Prostate gland (tissue), 2 donors: ENCODE data around the gene SLC51B.

ENCODE experiments used
- POLR2A ChIP-seq: fragments of 450-650 bp; IDR thresholded peaks from one replicate; pipeline ENCODE4 v1.6.1; 2016; ENCODE audit warnings: antibody characterized with exemption, mild to moderate bottlenecking
- TF ChIP-seq, protein P1 (sequence below), 4 experiments: fragments of 200-600 bp in 2 of 4; fragments of 450-650 bp in 2 of 4; sonication (generic) in 2 of 4; IDR thresholded peaks; 1 replicate in 3 of 4; 2 replicates in 1 of 4; pipeline ENCODE4 v1.5.1; 2016 to 2019; ENCODE audit warnings: antibody characterized with exemption in 4 of 4, mild to moderate bottlenecking in 2 of 4, moderate library complexity in 2 of 4

DNA sequence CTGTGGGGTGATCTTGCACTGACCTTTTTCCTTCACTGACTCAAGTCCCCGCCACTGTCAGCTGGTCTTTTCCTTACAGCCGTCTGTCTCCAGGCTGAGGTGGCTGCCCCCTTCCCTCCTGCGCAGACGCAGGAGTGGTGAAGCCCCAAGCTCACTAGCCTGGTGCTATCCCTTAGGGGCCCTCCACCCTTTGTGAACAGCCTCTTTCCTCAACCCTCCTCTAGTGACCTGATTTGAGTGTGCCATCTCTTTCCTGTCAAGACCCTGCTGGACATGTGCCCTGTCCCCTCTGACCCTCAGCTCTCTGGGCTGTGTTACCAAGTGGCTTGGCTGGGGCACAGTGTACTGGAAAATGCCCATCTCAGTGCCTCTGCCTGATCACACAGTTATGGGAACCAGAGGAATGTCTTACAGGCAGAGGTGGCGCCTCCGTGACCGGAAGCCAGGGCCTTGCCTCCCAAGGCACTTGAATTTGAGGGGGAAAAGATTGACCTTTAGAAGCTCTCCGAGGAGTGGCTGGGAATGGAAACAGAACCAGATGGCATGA is 40.1 kb downstream of the SLC51B start:
- TF ChIP-seq, protein P1, sequence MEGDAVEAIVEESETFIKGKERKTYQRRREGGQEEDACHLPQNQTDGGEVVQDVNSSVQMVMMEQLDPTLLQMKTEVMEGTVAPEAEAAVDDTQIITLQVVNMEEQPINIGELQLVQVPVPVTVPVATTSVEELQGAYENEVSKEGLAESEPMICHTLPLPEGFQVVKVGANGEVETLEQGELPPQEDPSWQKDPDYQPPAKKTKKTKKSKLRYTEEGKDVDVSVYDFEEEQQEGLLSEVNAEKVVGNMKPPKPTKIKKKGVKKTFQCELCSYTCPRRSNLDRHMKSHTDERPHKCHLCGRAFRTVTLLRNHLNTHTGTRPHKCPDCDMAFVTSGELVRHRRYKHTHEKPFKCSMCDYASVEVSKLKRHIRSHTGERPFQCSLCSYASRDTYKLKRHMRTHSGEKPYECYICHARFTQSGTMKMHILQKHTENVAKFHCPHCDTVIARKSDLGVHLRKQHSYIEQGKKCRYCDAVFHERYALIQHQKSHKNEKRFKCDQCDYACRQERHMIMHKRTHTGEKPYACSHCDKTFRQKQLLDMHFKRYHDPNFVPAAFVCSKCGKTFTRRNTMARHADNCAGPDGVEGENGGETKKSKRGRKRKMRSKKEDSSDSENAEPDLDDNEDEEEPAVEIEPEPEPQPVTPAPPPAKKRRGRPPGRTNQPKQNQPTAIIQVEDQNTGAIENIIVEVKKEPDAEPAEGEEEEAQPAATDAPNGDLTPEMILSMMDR (IDR thresholded peaks at IDR 0.05), result no peak
- no peak for TF ChIP-seq POLR2A
